ENCODE results near the gene SLC39A5.
A peak's percentile ranks its signal among the peaks of the same experiment; 100 is the strongest.
"Not testable (repeated sequence)": the region's sequence is repeated elsewhere in the genome, so short reads cannot be mapped to it uniquely, and the experiment has no call there.

Gene SLC39A5

GRCh38 chr12:56266693-56267442 lies 37.0 kb downstream of the SLC39A5 start, which contains the start of gene COQ10A:
COQ10A (plus strand) TSS chr12:56266942; CDS start chr12:56267119, 177 bp downstream.
- peaks cover 35% of the 10 kb centered on the region for H3K36me3 Mint-ChIP-seq (ENCODE audit: low read depth)
- peak within 1 kb of the TSS; percentile 89 for H3K4me3 Mint-ChIP-seq
- peak; percentile 88 for DNase-seq
- no peaks in the 10 kb centered on the region for H3K27me3 Mint-ChIP-seq
- peak within 1 kb of the TSS; percentile 94 for H3K27ac Mint-ChIP-seq
- H3K4me1 Mint-ChIP-seq (ENCODE audit: low read depth), result peaks cover 25% of the 10 kb centered on the region
- no peaks in the 10 kb centered on the region for H3K9me3 Mint-ChIP-seq

- Mint-ChIP-seq H3K27me3 (no peaks in the 10 kb centered on the region), H3K4me3 (peak overlapping the region; percentile 89), H3K4me1 (ENCODE audit: low read depth) (peaks cover 25% of the 10 kb centered on the region), H3K36me3 (ENCODE audit: low read depth) (peaks cover 42% of the 10 kb centered on the region), H3K9me3 (no peaks in the 10 kb centered on the region), H3K27ac (peak overlapping the region; percentile 66)
- no peak for DNase-seq
Observed at GRCh38 chr12:56267443-56268071, 37.7 kb downstream of the SLC39A5 start.

GRCh38 chr12:56271031-56271430 lies 41.2 kb downstream of the SLC39A5 start:
- H3K27me3 Mint-ChIP-seq, result no peaks in the 10 kb centered on the region
- no peak overlapping the region for H3K4me3 Mint-ChIP-seq
- H3K9me3 Mint-ChIP-seq, result no peaks in the 10 kb centered on the region
- H3K36me3 Mint-ChIP-seq (ENCODE audit: low read depth), result peaks cover 77% of the 10 kb centered on the region
- no peak for DNase-seq
- H3K4me1 Mint-ChIP-seq (ENCODE audit: low read depth), result peaks cover 21% of the 10 kb centered on the region
- peak overlapping the region; percentile 83 for H3K27ac Mint-ChIP-seq

- not testable (repeated sequence) for H3K4me3 Mint-ChIP-seq
- H3K27ac Mint-ChIP-seq, result peak overlapping the region; percentile 59
Observed at GRCh38 chr12:56272468-56272867, 42.6 kb downstream of the SLC39A5 start.

GRCh38 chr12:56274299-56274698 lies 44.4 kb downstream of the SLC39A5 start:
- peaks cover 96% of the 10 kb centered on the region for H3K36me3 Mint-ChIP-seq (ENCODE audit: low read depth)
- peak overlapping the region; percentile 51 for H3K27ac Mint-ChIP-seq
- DNase-seq, result no peak
- no peaks in the 10 kb centered on the region for H3K9me3 Mint-ChIP-seq
- peaks cover 2% of the 10 kb centered on the region for H3K4me1 Mint-ChIP-seq (ENCODE audit: low read depth)
- H3K27me3 Mint-ChIP-seq, result no peaks in the 10 kb centered on the region
- no peak overlapping the region for H3K4me3 Mint-ChIP-seq

More at GRCh38 chr12:56272468-56272867, 42.6 kb downstream of the SLC39A5 start:
- not testable (repeated sequence) for H3K9me3 Mint-ChIP-seq; H3K27me3 Mint-ChIP-seq; H3K4me1 Mint-ChIP-seq (ENCODE audit: low read depth); DNase-seq
- H3K36me3 Mint-ChIP-seq (ENCODE audit: low read depth), result peaks cover 86% of the 10 kb centered on the region

- H3K4me3 Mint-ChIP-seq, result no peak overlapping the region
- peaks cover 3% of the 10 kb centered on the region for H3K4me1 Mint-ChIP-seq (ENCODE audit: low read depth)
- no peaks in the 10 kb centered on the region for H3K27me3 Mint-ChIP-seq
Observed at GRCh38 chr12:56278905-56279304, 49.1 kb downstream of the SLC39A5 start.

GRCh38 chr12:56280849-56281248 lies 51.0 kb downstream of the SLC39A5 start:
- H3K27ac Mint-ChIP-seq, result peak overlapping the region; percentile 57
- peaks cover 87% of the 10 kb centered on the region for H3K36me3 Mint-ChIP-seq (ENCODE audit: low read depth)
- DNase-seq, result no peak
- no peaks in the 10 kb centered on the region for H3K27me3 Mint-ChIP-seq
- no peaks in the 10 kb centered on the region for H3K9me3 Mint-ChIP-seq
- no peak overlapping the region for H3K4me3 Mint-ChIP-seq
- H3K4me1 Mint-ChIP-seq (ENCODE audit: low read depth), result peaks cover 3% of the 10 kb centered on the region

More at GRCh38 chr12:56278905-56279304, 49.1 kb downstream of the SLC39A5 start:
- no peak for DNase-seq
- no peaks in the 10 kb centered on the region for H3K9me3 Mint-ChIP-seq
- H3K36me3 Mint-ChIP-seq (ENCODE audit: low read depth), result peaks cover 93% of the 10 kb centered on the region
- H3K27ac Mint-ChIP-seq, result no peak overlapping the region

- Mint-ChIP-seq H3K9me3 (no peaks in the 10 kb centered on the region), H3K36me3 (ENCODE audit: low read depth) (peaks cover 86% of the 10 kb centered on the region), H3K27ac (peak overlapping the region; percentile 82), H3K4me1 (ENCODE audit: low read depth) (peaks cover 6% of the 10 kb centered on the region), H3K4me3 (no peak overlapping the region), H3K27me3 (no peaks in the 10 kb centered on the region)
- DNase-seq, result no peak
Observed at GRCh38 chr12:56282030-56282429, 52.2 kb downstream of the SLC39A5 start.

GRCh38 chr12:56282579-56282978 lies 52.7 kb downstream of the SLC39A5 start:
- H3K4me3 Mint-ChIP-seq, result no peak overlapping the region
- H3K27ac Mint-ChIP-seq, result peak overlapping the region; percentile 82
- H3K36me3 Mint-ChIP-seq (ENCODE audit: low read depth), result peaks cover 86% of the 10 kb centered on the region
- peaks cover 6% of the 10 kb centered on the region for H3K4me1 Mint-ChIP-seq (ENCODE audit: low read depth)
- H3K27me3 Mint-ChIP-seq, result no peaks in the 10 kb centered on the region
- no peaks in the 10 kb centered on the region for H3K9me3 Mint-ChIP-seq
- no peak for DNase-seq

GRCh38 chr12:56284263-56284662 lies 54.4 kb downstream of the SLC39A5 start:
- not testable (repeated sequence) for H3K4me3 Mint-ChIP-seq, H3K27me3 Mint-ChIP-seq, H3K27ac Mint-ChIP-seq, H3K9me3 Mint-ChIP-seq, DNase-seq
- Mint-ChIP-seq H3K36me3 (ENCODE audit: low read depth) (peaks cover 86% of the 10 kb centered on the region), H3K4me1 (ENCODE audit: low read depth) (peaks cover 13% of the 10 kb centered on the region)

GRCh38 chr12:56286044-56286830 lies 56.4 kb downstream of the SLC39A5 start:
- peaks cover 87% of the 10 kb centered on the region for H3K36me3 Mint-ChIP-seq (ENCODE audit: low read depth)
- DNase-seq, result no peak
- H3K27me3 Mint-ChIP-seq, result no peaks in the 10 kb centered on the region
- no peaks in the 10 kb centered on the region for H3K9me3 Mint-ChIP-seq
- no peak overlapping the region for H3K4me3 Mint-ChIP-seq
- peak overlapping the region; percentile 81 for H3K27ac Mint-ChIP-seq
- peaks cover 26% of the 10 kb centered on the region for H3K4me1 Mint-ChIP-seq (ENCODE audit: low read depth)
